ENCODE measurements around the gene RASSF3. TPM values are rescaled to one million over a fixed set of nuclear protein-coding genes. Genes with fewer than 3 reads are reported as not detected.
A peak's percentile ranks its signal among the peaks of the same experiment; 100 is the strongest.

Gene RASSF3
- total RNA-seq, 2 donors from 2014 or later, result 52.0 to 54.5 TPM

- 82% methylated on average over 2 of the region's 2 CpGs; no CpG with 5 or more reads in 1 of the 2 experiments for WGBS, 2 experiments (ENCODE audit: insufficient coverage in 1 of 2, insufficient read length in 1 of 2)
- H3K9me3 ChIP-seq (ENCODE audit: control insufficient read depth, low read length), result no peaks in the 10 kb centered on the region
Measured at GRCh38 chr12:64600164-64600561, 10.1 kb upstream of the RASSF3 start.

GRCh38 chr12:64603183-64603841 lies 7.0 kb upstream of the RASSF3 start:
- DNase-seq, result no peak
- no peaks in the 10 kb centered on the region for H3K36me3 ChIP-seq (ENCODE audit: control insufficient read depth, insufficient read depth, low read length)
- H3K9me3 ChIP-seq (ENCODE audit: control insufficient read depth, low read length), result no peaks in the 10 kb centered on the region
- 91 to 96% methylated on average over 3 to 4 of the region's 4 CpGs for WGBS, 2 experiments (ENCODE audit: insufficient coverage in 1 of 2, insufficient read length in 1 of 2)
- H3K27ac ChIP-seq (ENCODE audit: low read depth, low read length), result no peak overlapping the region
- Mint-ChIP-seq H3K9me3 (no peaks in the 10 kb centered on the region), H3K27me3 (ENCODE audit: insufficient read depth) (no peaks in the 10 kb centered on the region), H3K27ac (no peak overlapping the region), H3K4me1 (peaks cover 4% of the 10 kb centered on the region), H3K4me3 (no peak overlapping the region), H3K36me3 (ENCODE audit: low read depth) (no peaks in the 10 kb centered on the region)
- H3K4me3 ChIP-seq (ENCODE audit: low read length), result no peak overlapping the region
- H3K9ac ChIP-seq (ENCODE audit: extremely low read depth, low read length, poor library complexity, severe bottlenecking), result no peak overlapping the region
- no peaks in the 10 kb centered on the region for H3K4me1 ChIP-seq (ENCODE audit: control insufficient read depth, insufficient read depth, low read length)
- no peaks in the 10 kb centered on the region for H3K27me3 ChIP-seq (ENCODE audit: control insufficient read depth, insufficient read depth, low read length, poor library complexity, severe bottlenecking)
- no peak for TF ChIP-seq CTCF (conservative IDR thresholded peaks at IDR 0.05)

More at GRCh38 chr12:64600164-64600561, 10.1 kb upstream of the RASSF3 start:
- H3K27ac ChIP-seq (ENCODE audit: low read depth, low read length), result no peak overlapping the region
- H3K36me3 ChIP-seq (ENCODE audit: control insufficient read depth, insufficient read depth, low read length), result no peaks in the 10 kb centered on the region
- Mint-ChIP-seq H3K36me3 (ENCODE audit: low read depth) (no peaks in the 10 kb centered on the region), H3K27ac (no peak overlapping the region), H3K4me3 (no peak overlapping the region), H3K4me1 (peaks cover 10% of the 10 kb centered on the region), H3K9me3 (no peaks in the 10 kb centered on the region), H3K27me3 (ENCODE audit: insufficient read depth) (no peaks in the 10 kb centered on the region)
- H3K4me3 ChIP-seq (ENCODE audit: low read length), result no peak overlapping the region
- no peaks in the 10 kb centered on the region for H3K27me3 ChIP-seq (ENCODE audit: control insufficient read depth, insufficient read depth, low read length, poor library complexity, severe bottlenecking)
- no peaks in the 10 kb centered on the region for H3K4me1 ChIP-seq (ENCODE audit: control insufficient read depth, insufficient read depth, low read length)
- peak; percentile 40 for DNase-seq
- no peak overlapping the region for H3K9ac ChIP-seq (ENCODE audit: extremely low read depth, low read length, poor library complexity, severe bottlenecking)
- TF ChIP-seq CTCF (conservative IDR thresholded peaks at IDR 0.05), result no peak

GRCh38 chr12:64608901-64609535 lies 1.3 kb upstream of the RASSF3 start:
- H3K9ac ChIP-seq (ENCODE audit: extremely low read depth, low read length, poor library complexity, severe bottlenecking), result peak overlapping the region; percentile 64
- no peaks in the 10 kb centered on the region for H3K9me3 ChIP-seq (ENCODE audit: control insufficient read depth, low read length)
- peak; percentile 86 for DNase-seq
- peak; percentile 26 for TF ChIP-seq CTCF (conservative IDR thresholded peaks at IDR 0.05)
- Mint-ChIP-seq H3K4me1 (peaks cover 17% of the 10 kb centered on the region), H3K36me3 (ENCODE audit: low read depth) (peaks cover 10% of the 10 kb centered on the region), H3K27ac (peak overlapping the region; percentile 93), H3K4me3 (peak overlapping the region; percentile 92), H3K9me3 (no peaks in the 10 kb centered on the region), H3K27me3 (ENCODE audit: insufficient read depth) (no peaks in the 10 kb centered on the region)
- WGBS, 2 experiments (ENCODE audit: insufficient coverage in 1 of 2, insufficient read length in 1 of 2), result 5 to 7% methylated on average over 9 to 16 of the region's 16 CpGs
- no peaks in the 10 kb centered on the region for H3K27me3 ChIP-seq (ENCODE audit: control insufficient read depth, insufficient read depth, low read length, poor library complexity, severe bottlenecking)
- peak overlapping the region; percentile 89 for H3K4me3 ChIP-seq (ENCODE audit: low read length)
- H3K27ac ChIP-seq (ENCODE audit: low read depth, low read length), result no peak overlapping the region
- no peaks in the 10 kb centered on the region for H3K4me1 ChIP-seq (ENCODE audit: control insufficient read depth, insufficient read depth, low read length)
- no peaks in the 10 kb centered on the region for H3K36me3 ChIP-seq (ENCODE audit: control insufficient read depth, insufficient read depth, low read length)

Data from endodermal cell (in vitro differentiated cells).